GM19239 (cell line): ENCODE measurements around the gene GTF2B.
"Not testable (repeated sequence)": the region's sequence is repeated elsewhere in the genome, so short reads cannot be mapped to it uniquely, and the experiment has no call there.

Experiments used
- DNase-seq: peaks from one replicate; pipeline ENCODE4 v3.0.0; 2011; ENCODE audit warnings: low spot score; ENCODE audit not compliant: insufficient read length
- FAIRE-seq: peaks from 2 replicates; lab custom pipeline; 2011; peaks lifted over from hg19 to GRCh38; lab: Jason Lieb, UNC

GTF2B gene

GRCh38 chr1:88888750-88889149 lies 2.6 kb downstream of the GTF2B start:
- no peak for FAIRE-seq
- no peak for DNase-seq

- DNase-seq, result no peak
- FAIRE-seq, result no peak
Observed at GRCh38 chr1:88885933-88886332, 5.4 kb downstream of the GTF2B start.

- FAIRE-seq, result peak; percentile 52
- no peak for DNase-seq
Observed at GRCh38 chr1:88883156-88883555, 8.2 kb downstream of the GTF2B start.

GRCh38 chr1:88880717-88881116 lies 10.7 kb downstream of the GTF2B start:
- FAIRE-seq, DNase-seq: not testable (repeated sequence)

- no peak for DNase-seq
- no peak for FAIRE-seq
Observed at GRCh38 chr1:88878731-88879130, 12.6 kb downstream of the GTF2B start.

- no peak for FAIRE-seq
- DNase-seq, result no peak
Observed at GRCh38 chr1:88877911-88878310, 13.5 kb downstream of the GTF2B start.

- no peak for DNase-seq
- peak; percentile 95 for FAIRE-seq
Observed at GRCh38 chr1:88877382-88877825, 14.0 kb downstream of the GTF2B start.

- DNase-seq, result no peak
- no peak for FAIRE-seq
Observed at GRCh38 chr1:88876573-88877365, 14.6 kb downstream of the GTF2B start.

- FAIRE-seq, result peak; percentile 11
- DNase-seq, result no peak
Observed at GRCh38 chr1:88875595-88875994, 15.8 kb downstream of the GTF2B start.

GRCh38 chr1:88873737-88874349 lies 17.5 kb downstream of the GTF2B start:
- FAIRE-seq (no peak), DNase-seq (no peak)

- FAIRE-seq, DNase-seq: not testable (repeated sequence)
Observed at GRCh38 chr1:88869644-88870043, 21.7 kb downstream of the GTF2B start.

- FAIRE-seq (peak; percentile 72), DNase-seq (no peak)
Observed at GRCh38 chr1:88867743-88868521, 23.4 kb downstream of the GTF2B start.

GRCh38 chr1:88851303-88852063 lies 39.9 kb downstream of the GTF2B start:
- no peak for FAIRE-seq

GRCh38 chr1:88847643-88848042 lies 43.7 kb downstream of the GTF2B start:
- no peak for FAIRE-seq
- no peak for DNase-seq

More at GRCh38 chr1:88851303-88852063, 39.9 kb downstream of the GTF2B start:
- DNase-seq, result no peak

GRCh38 chr1:88825721-88826120 lies 65.6 kb downstream of the GTF2B start:
- no peak for DNase-seq
- no peak for FAIRE-seq

- FAIRE-seq, DNase-seq: not testable (repeated sequence)
Observed at GRCh38 chr1:88819642-88820041, 71.7 kb downstream of the GTF2B start.

- FAIRE-seq (no peak), DNase-seq (no peak)
Observed at GRCh38 chr1:88813471-88813870, 77.9 kb downstream of the GTF2B start.

- DNase-seq, result no peak
- no peak for FAIRE-seq
Observed at GRCh38 chr1:88812366-88812765, 79.0 kb downstream of the GTF2B start.

GRCh38 chr1:88803444-88803843 lies 87.9 kb downstream of the GTF2B start:
- FAIRE-seq (no peak), DNase-seq (no peak)

GRCh38 chr1:88802950-88803349 lies 88.4 kb downstream of the GTF2B start:
- DNase-seq (no peak), FAIRE-seq (no peak)
